HG02588 (cell line): ENCODE data around the gene TRAF3.

Experiments used
- ATAC-seq: cut with Tn5 transposase; IDR thresholded peaks from one replicate; pipeline ENCODE4 v1.9.1; 2021; ENCODE audit warnings: mild to moderate bottlenecking, moderate library complexity; ENCODE audit not compliant: unreplicated experiment

Gene TRAF3

GRCh38 chr14:102775855-102776760, 1.1 kb upstream of the TRAF3 start:
- no peak for ATAC-seq

- peak; percentile 5 for ATAC-seq
Measured at GRCh38 chr14:102777711-102778337, 575 bp downstream of the TRAF3 start.

- ATAC-seq = no peak
Measured at GRCh38 chr14:102778338-102779083, 1.3 kb downstream of the TRAF3 start.

GRCh38 chr14:102779084-102779462, 1.8 kb downstream of the TRAF3 start:
- ATAC-seq = no peak

GRCh38 chr14:102779574-102780315, 2.5 kb downstream of the TRAF3 start:
- ATAC-seq = no peak

GRCh38 chr14:102781063-102781462, 3.8 kb downstream of the TRAF3 start:
- ATAC-seq = no peak

GRCh38 chr14:102782974-102783373, 5.7 kb downstream of the TRAF3 start:
- ATAC-seq = no peak

- ATAC-seq = peak; percentile 51
Measured at GRCh38 chr14:102784892-102785594, 7.8 kb downstream of the TRAF3 start.

- peak; percentile 16 for ATAC-seq
Measured at GRCh38 chr14:102785595-102785963, 8.3 kb downstream of the TRAF3 start.

GRCh38 chr14:102786768-102787167, 9.5 kb downstream of the TRAF3 start:
- no peak for ATAC-seq

GRCh38 chr14:102789349-102789748, 12.1 kb downstream of the TRAF3 start:
- ATAC-seq = no peak

GRCh38 chr14:102793531-102794328, 16.5 kb downstream of the TRAF3 start:
- ATAC-seq = no peak

GRCh38 chr14:102795060-102795925, 18.0 kb downstream of the TRAF3 start:
- no peak for ATAC-seq

GRCh38 chr14:102796661-102797190, 19.5 kb downstream of the TRAF3 start:
- ATAC-seq = no peak

- ATAC-seq = no peak
Measured at GRCh38 chr14:102798926-102799325, 21.7 kb downstream of the TRAF3 start.

GRCh38 chr14:102799684-102800562, 22.7 kb downstream of the TRAF3 start:
- no peak for ATAC-seq

GRCh38 chr14:102802834-102803523, 25.7 kb downstream of the TRAF3 start:
- no peak for ATAC-seq
